Endothelial cell of umbilical vein (primary cell): ENCODE measurements around the gene SLC7A4. TPM values are rescaled to one million over a fixed set of nuclear protein-coding genes. Genes with fewer than 3 reads are reported as not detected.

Source experiments
- BruUV-seq: library from RNA; stranded (reverse); fragments of 400-500 nt; replicated peaks from 2 replicates; lab custom pipeline; 2021; lab: Mats Ljungman, UMichigan
- CTCF ChIA-PET: fragments of 300-600, 350-600 bp; sonication (Branson Sonifier 250); formaldehyde crosslinking; loops from one replicate; lab custom pipeline; 2021; ENCODE audit warnings: antibody characterized with exemption, inconsistent platforms; lab: Charles Lee
- POLR2A ChIA-PET: fragments of 300-600, 350-600 bp; sonication (Branson Sonifier 250); formaldehyde crosslinking; loops from one replicate; lab custom pipeline; 2021; ENCODE audit warnings: antibody characterized with exemption, inconsistent platforms; lab: Charles Lee
- DNase-seq: peaks from one replicate; pipeline ENCODE4 v3.0.0-alpha.2; 2011; ENCODE audit warnings: low read depth, low spot score
- FAIRE-seq: peaks from 2 replicates; lab custom pipeline; 2011; peaks lifted over from hg19 to GRCh38; lab: Jason Lieb, UNC
- H2AFZ ChIP-seq: 2 replicates; pipeline ENCODE4 v1.6.0; 2012; ENCODE audit warnings: low read depth, low read length, control low read depth, inconsistent platforms
- H3K27ac ChIP-seq: 2 replicates; pipeline ENCODE4 v1.5.1; 2011; ENCODE audit warnings: low read depth, mild to moderate bottlenecking, control low read depth, low read length, moderate library complexity; ENCODE audit not compliant: insufficient read depth
- H3K27me3 ChIP-seq, 2 experiments: 2 replicates each; pipeline versions ENCODE4 v1.6.0 to v1.6.1; 2011; ENCODE audit warnings: low read length in 2 of 2, mixed read lengths in 1 of 2; ENCODE audit not compliant: control insufficient read depth in 2 of 2, insufficient read depth in 2 of 2
- H3K36me3 ChIP-seq, 2 experiments: 2 replicates in 1 of 2; 3 replicates in 1 of 2; pipeline ENCODE4 v1.5.1; 2011; ENCODE audit warnings: low read length in 2 of 2, mild to moderate bottlenecking in 1 of 2, moderate library complexity in 1 of 2; ENCODE audit not compliant: control insufficient read depth in 2 of 2, insufficient read depth in 2 of 2; ENCODE audit errors: extremely low read depth in 1 of 2
- H3K4me1 ChIP-seq: 3 replicates; pipeline ENCODE4 v1.5.1; 2011; ENCODE audit warnings: mild to moderate bottlenecking, low read length; ENCODE audit not compliant: control insufficient read depth, insufficient read depth; ENCODE audit errors: extremely low read depth
- H3K4me2 ChIP-seq: 2 replicates; pipeline ENCODE4 v1.6.1; 2011; ENCODE audit warnings: low read length, control low read depth, mixed read lengths; ENCODE audit not compliant: insufficient read depth
- H3K4me3 ChIP-seq, 3 experiments: fragments of 200-600 bp in 1 of 3; sonication (generic), shearing (Covaris generic) in 1 of 3; replicated peaks in 1 of 3; 2 replicates each; pipeline ENCODE4 v1.5.1; 2011 to 2016; ENCODE audit warnings: control low read depth in 3 of 3, low read length in 3 of 3, mild to moderate bottlenecking in 2 of 3, inconsistent platforms in 1 of 3, low read depth in 1 of 3, moderate library complexity in 1 of 3; ENCODE audit not compliant: insufficient read depth in 1 of 3
- H3K79me2 ChIP-seq: 2 replicates; pipeline ENCODE4 v1.6.0; 2012; ENCODE audit warnings: low read length, inconsistent platforms; ENCODE audit not compliant: control insufficient read depth, insufficient read depth
- H3K9ac ChIP-seq: replicated peaks from 2 replicates; pipeline ENCODE3; 2011; ENCODE audit warnings: low read length, control low read depth; ENCODE audit not compliant: insufficient read depth; ENCODE audit errors: extremely low read depth
- H3K9me1 ChIP-seq: replicated peaks from 3 replicates; pipeline ENCODE4 v1.6.0; 2011; ENCODE audit warnings: mild to moderate bottlenecking, low read length; ENCODE audit not compliant: control insufficient read depth, insufficient read depth; ENCODE audit errors: extremely low read depth
- H3K9me3 ChIP-seq: replicated peaks from 2 replicates; pipeline ENCODE4 v1.5.1; 2012; ENCODE audit warnings: low read length, inconsistent platforms; ENCODE audit not compliant: control insufficient read depth, insufficient read depth
- H4K20me1 ChIP-seq: replicated peaks from 2 replicates; pipeline ENCODE3; 2011; ENCODE audit warnings: mild to moderate bottlenecking, low read length; ENCODE audit not compliant: control insufficient read depth, insufficient read depth; ENCODE audit errors: extremely low read depth
- CTCF ChIP-seq, 2 donors: IDR thresholded peaks; 1 replicate in 1 of 2; 2 replicates in 1 of 2; pipeline ENCODE4 v1.5.1; 2011; ENCODE audit warnings: low read length in 2 of 2, mild to moderate bottlenecking in 2 of 2, moderate library complexity in 2 of 2, control low read depth in 1 of 2, inconsistent platforms in 1 of 2, low read depth in 1 of 2; ENCODE audit not compliant: insufficient read depth in 1 of 2; ENCODE audit errors: extremely low read depth in 1 of 2
- EZH2 ChIP-seq: IDR thresholded peaks from 2 replicates; pipeline ENCODE4 v1.6.1; 2012; ENCODE audit warnings: borderline replicate concordance, low read depth, mild to moderate bottlenecking, moderate library complexity, low read length, inconsistent platforms; ENCODE audit not compliant: severe bottlenecking
- FOS ChIP-seq: IDR thresholded peaks from 2 replicates; pipeline ENCODE4 v1.6.1; 2011; ENCODE audit warnings: mild to moderate bottlenecking, low read length, moderate library complexity, borderline replicate concordance; ENCODE audit not compliant: insufficient read depth
- GATA2 ChIP-seq: IDR thresholded peaks from 2 replicates; pipeline ENCODE4 v1.7.0; 2011; ENCODE audit warnings: low read depth, mild to moderate bottlenecking, moderate library complexity, mixed read lengths, low read length; ENCODE audit not compliant: insufficient read length, insufficient read depth
- JUN ChIP-seq: IDR thresholded peaks from 2 replicates; pipeline ENCODE4 v1.6.1; 2011; ENCODE audit warnings: borderline replicate concordance, low read depth; ENCODE audit not compliant: insufficient read length, insufficient read depth
- MAX ChIP-seq: IDR thresholded peaks from 2 replicates; pipeline ENCODE4 v1.6.1; 2011; ENCODE audit not compliant: insufficient read depth, insufficient read length
- MYC ChIP-seq: IDR thresholded peaks from one replicate; pipeline ENCODE4 v1.6.1; 2011; ENCODE audit warnings: mild to moderate bottlenecking, low read depth, low read length
- POLR2A ChIP-seq: IDR thresholded peaks from 2 replicates; pipeline ENCODE4 v1.6.1; 2012; ENCODE audit warnings: low read depth, mild to moderate bottlenecking, control low read depth, low read length
- POLR2AphosphoS5 ChIP-seq: IDR thresholded peaks from 2 replicates; pipeline ENCODE4 v1.6.1; 2012; ENCODE audit warnings: low read depth, mild to moderate bottlenecking, control low read depth, low read length, moderate library complexity; ENCODE audit not compliant: insufficient read depth
- dilution Hi-C: fragments of 300-500 bp; cut with MboI; formaldehyde crosslinking; loops from one replicate; pipeline ENCODE4 v1.15.0; 2019; ENCODE audit warnings: low sequenced_read_pairs; ENCODE audit not compliant: extremely low pct_ligation_motif_present
- intact Hi-C: fragments of 100-400 bp; cut with micrococcal nuclease; formaldehyde crosslinking; loops from one replicate; pipeline ENCODE4 v1.10.0; 2022
- polyA plus RNA-seq, 4 experiments: library from polyadenylated mRNA; depleted of rRNA in 3 of 4; stranded (reverse) in 3 of 4; unstranded in 1 of 4; fragments of >200 nt; gene quantifications; 2 replicates each; pipeline versions ENCODE4 v1.2.1 to v1.2.3, GENCODE V29; 2011 to 2012; ENCODE audit warnings: missing spikeins in 1 of 4
- total RNA-seq: library from RNA; stranded (reverse); gene quantifications from 2 replicates; pipeline ENCODE4 v1.2.3, GENCODE V29; 2021

SLC7A4 gene
- total and polyA plus RNA-seq, 2 donors (not counting 3 experiments of a cell fraction or from before 2014, with no cell fraction given), result not detected

- Histone ChIP-seq H3K36me3 (peaks cover 5 to 9% of the 10 kb centered on the region in 2 experiments), H3K4me2 (peak overlapping the region; percentile 81), H2AFZ (peak overlapping the region; percentile 79), H3K79me2 (peaks cover 20% of the 10 kb centered on the region), H3K9ac (peak overlapping the region; percentile 88), H3K4me3 (peak overlapping the region; percentile 42 to 86 (median 77)), H3K4me1 (peaks cover 22% of the 10 kb centered on the region), H3K27me3 (no peaks in the 10 kb centered on the region), H3K9me3 (no peaks in the 10 kb centered on the region), H4K20me1 (no peaks in the 10 kb centered on the region), H3K27ac (peak overlapping the region; percentile 88), H3K9me1 (no peaks in the 10 kb centered on the region)
- ChIA-PET POLR2A (no interaction called here), CTCF (interaction anchor here (2.8 kb wide), 1 partner anchor 19 kb away, joined by 19 read pairs; the partner anchor contains the start of gene LZTR1)
- intact Hi-C loops (loop anchor here (2.0 to 5.0 kb wide), 2 partner anchors 84 to 114 kb away; partner anchors contain the start of gene CRKL), dilution Hi-C loops (no loop called here)
- no peak for FAIRE-seq
- peak; percentile 18 for DNase-seq
- no TSS peak for BruUV-seq
- TF ChIP-seq JUN (no peak), POLR2AphosphoS5 (no peak), MYC (no peak), FOS (no peak), CTCF (IDR thresholded peaks at IDR 0.05; ENCODE audit: extremely low read depth in 1 of 2, insufficient read depth in 1 of 2, low read depth in 1 of 2, low read length in 2 of 2) (no peak), POLR2A (no peak), GATA2 (no peak), MAX (no peak), EZH2 (no peak)
Measured at GRCh38 chr22:21000987-21001600, 31.3 kb downstream of the SLC7A4 start.
